OCI-LY1 (cell line): Measurements from ENCODE around the gene WIPF1.

ENCODE experiments used
- H2AFZ ChIP-seq: fragments of 200-600 bp; sonication (generic), shearing (Covaris generic); 2 replicates; pipeline ENCODE4 v1.6.0; 2014; ENCODE audit warnings: antibody characterized with exemption, mild to moderate bottlenecking, low read length
- H3F3A ChIP-seq: fragments of 200-600 bp; sonication (generic), shearing (Covaris generic); 2 replicates; pipeline ENCODE4 v1.6.0; 2014; ENCODE audit warnings: mild to moderate bottlenecking, antibody characterized with exemption, low read length, moderate library complexity; ENCODE audit not compliant: insufficient read depth
- H3K27ac ChIP-seq: fragments of 200-600 bp; sonication (generic); 2 replicates; pipeline ENCODE4 v1.5.1; 2014; ENCODE audit warnings: low read length, mixed run types, mild to moderate bottlenecking, low read depth; ENCODE audit not compliant: poor library complexity, severe bottlenecking
- H3K27me3 ChIP-seq: fragments of 200-600 bp; sonication (generic); 2 replicates; pipeline ENCODE4 v1.6.0; 2014; ENCODE audit warnings: antibody characterized with exemption, mild to moderate bottlenecking, low read length, moderate library complexity; ENCODE audit not compliant: insufficient read depth
- H3K36me3 ChIP-seq: fragments of 200-600 bp; sonication (generic); 2 replicates; pipeline ENCODE4 v1.6.1; 2014; ENCODE audit warnings: mild to moderate bottlenecking, antibody characterized with exemption, low read length, moderate library complexity, mixed read lengths; ENCODE audit not compliant: insufficient read depth
- H3K4me1 ChIP-seq: fragments of 200-600 bp; sonication (generic); 2 replicates; pipeline ENCODE4 v1.5.1; 2014; ENCODE audit warnings: mild to moderate bottlenecking, low read length, moderate library complexity; ENCODE audit not compliant: insufficient read depth, severe bottlenecking
- H3K4me2 ChIP-seq: fragments of 200-600 bp; sonication (generic), shearing (Covaris generic); 2 replicates; pipeline ENCODE4 v1.6.1; 2014; ENCODE audit warnings: low read length
- H3K4me3 ChIP-seq: fragments of 200-600 bp; sonication (generic); 2 replicates; pipeline ENCODE4 v1.5.1; 2014; ENCODE audit warnings: low read length, low read depth, mild to moderate bottlenecking, mixed read lengths; ENCODE audit not compliant: poor library complexity, severe bottlenecking
- H3K79me2 ChIP-seq: fragments of 200-600 bp; shearing (Covaris generic); 2 replicates; pipeline ENCODE4 v1.6.1; 2016; ENCODE audit warnings: mixed run types, low read length, mixed read lengths; ENCODE audit not compliant: insufficient read depth
- H3K9ac ChIP-seq: fragments of 200-600 bp; sonication (generic), shearing (Covaris generic); 2 replicates; pipeline ENCODE4 v1.6.1; 2014; ENCODE audit warnings: mild to moderate bottlenecking, low read length, mixed read lengths
- H3K9me2 ChIP-seq: fragments of 200-600 bp; sonication (generic), shearing (Covaris generic); 2 replicates; pipeline ENCODE4 v1.6.1; 2014; ENCODE audit warnings: low read depth, mild to moderate bottlenecking, low read length, mixed read lengths
- H3K9me3 ChIP-seq: fragments of 200-600 bp; shearing (Covaris generic); 2 replicates; pipeline ENCODE4 v1.6.1; 2014; ENCODE audit warnings: low read length, mixed read lengths
- H4K20me1 ChIP-seq: fragments of 200-600 bp; sonication (generic), shearing (Covaris generic); 2 replicates; pipeline ENCODE4 v1.6.0; 2016; ENCODE audit warnings: mild to moderate bottlenecking, low read length; ENCODE audit not compliant: insufficient read depth
- CTCF ChIP-seq: fragments of 200-600 bp; sonication (generic), shearing (Covaris generic); IDR thresholded peaks from 2 replicates; pipeline ENCODE4 v1.5.1; 2017; ENCODE audit warnings: mild to moderate bottlenecking, antibody characterized with exemption, low read length, moderate library complexity, mixed read lengths
- EZH2 ChIP-seq: fragments of 200-600 bp; sonication (generic), shearing (Covaris generic); IDR thresholded peaks from 2 replicates; pipeline ENCODE4 v1.8.0; 2017; ENCODE audit warnings: borderline replicate concordance, mixed run types, mild to moderate bottlenecking, antibody characterized with exemption, low read length, moderate library complexity, mixed read lengths

The WIPF1 gene

GRCh38 chr2:174633623-174633930 is 36.0 kb upstream of the WIPF1 start:
- TF ChIP-seq EZH2 (no peak), CTCF (no peak)
- H2AFZ ChIP-seq, result no peak overlapping the region
- H3K79me2 ChIP-seq, result peaks cover 26% of the 10 kb centered on the region
- H3K9ac ChIP-seq, result peak overlapping the region; percentile 83
- H3K27ac ChIP-seq, result peak overlapping the region; percentile 85
- peak overlapping the region; percentile 98 for H3K4me2 ChIP-seq
- peaks cover 33% of the 10 kb centered on the region for H3K36me3 ChIP-seq
- H4K20me1 ChIP-seq, result no peaks in the 10 kb centered on the region
- no peaks in the 10 kb centered on the region for H3F3A ChIP-seq
- H3K9me3 ChIP-seq, result no peaks in the 10 kb centered on the region
- H3K27me3 ChIP-seq, result no peaks in the 10 kb centered on the region
- H3K4me3 ChIP-seq, result peak overlapping the region; percentile 71
- H3K9me2 ChIP-seq, result no peaks in the 10 kb centered on the region
- H3K4me1 ChIP-seq, result peaks cover 42% of the 10 kb centered on the region

GRCh38 chr2:174632841-174633622 is 35.4 kb upstream of the WIPF1 start:
- Histone ChIP-seq H3K36me3 (peaks cover 39% of the 10 kb centered on the region), H3K4me1 (peaks cover 42% of the 10 kb centered on the region), H2AFZ (no peak overlapping the region), H4K20me1 (no peaks in the 10 kb centered on the region), H3K9ac (peak overlapping the region; percentile 83), H3K27me3 (no peaks in the 10 kb centered on the region), H3K79me2 (peaks cover 26% of the 10 kb centered on the region), H3K4me2 (peak overlapping the region; percentile 98), H3K9me3 (no peaks in the 10 kb centered on the region), H3K27ac (peak overlapping the region; percentile 85), H3K9me2 (no peaks in the 10 kb centered on the region), H3F3A (no peaks in the 10 kb centered on the region), H3K4me3 (peak overlapping the region; percentile 71)
- TF ChIP-seq EZH2 (no peak), CTCF (no peak)

- Histone ChIP-seq H3K9me2 (no peaks in the 10 kb centered on the region), H3K36me3 (peaks cover 44% of the 10 kb centered on the region), H3K4me2 (peak overlapping the region; percentile 98; the same call in 1 of the 2 replicates), H3K27me3 (no peaks in the 10 kb centered on the region), H4K20me1 (no peaks in the 10 kb centered on the region), H3K79me2 (peaks cover 26% of the 10 kb centered on the region), H3K4me3 (no peak overlapping the region), H2AFZ (no peak overlapping the region), H3K4me1 (peaks cover 42% of the 10 kb centered on the region), H3K9me3 (no peaks in the 10 kb centered on the region), H3F3A (no peaks in the 10 kb centered on the region), H3K9ac (no peak overlapping the region), H3K27ac (no peak overlapping the region)
- TF ChIP-seq CTCF (no peak), EZH2 (no peak)
Measured at GRCh38 chr2:174631009-174631981, 33.7 kb upstream of the WIPF1 start.
